GM23248 (cell line): Measurements from ENCODE around the gene DLG2. TPM values are rescaled to one million over a fixed set of nuclear protein-coding genes. Genes with fewer than 3 reads are reported as not detected.

Experiments
- DNase-seq: peaks from one replicate; pipeline ENCODE4 v3.0.0-alpha.2; 2015
- H2AFZ ChIP-seq: fragments of 200-600 bp; sonication (generic); 2 replicates; pipeline ENCODE4 v1.6.1; 2016; ENCODE audit warnings: antibody characterized with exemption
- H3F3A ChIP-seq: fragments of 200-600 bp; sonication (generic); 2 replicates; pipeline ENCODE4 v1.6.1; 2016; ENCODE audit warnings: mild to moderate bottlenecking, antibody characterized with exemption, mixed run types; ENCODE audit not compliant: insufficient read depth
- H3K27ac ChIP-seq: fragments of 200-600 bp; sonication (generic); 2 replicates; pipeline ENCODE4 v1.5.1; 2016; ENCODE audit warnings: mild to moderate bottlenecking
- H3K27me3 ChIP-seq: fragments of 200-600 bp; sonication (generic); replicated peaks from 2 replicates; pipeline ENCODE4 v1.6.1; 2016; ENCODE audit warnings: mild to moderate bottlenecking; ENCODE audit not compliant: insufficient read depth
- H3K36me3 ChIP-seq: fragments of 200-600 bp; sonication (generic); 2 replicates; pipeline ENCODE4 v1.6.1; 2016; ENCODE audit warnings: low read depth, mild to moderate bottlenecking
- H3K4me1 ChIP-seq: fragments of 200-600 bp; sonication (generic); 2 replicates; pipeline ENCODE4 v1.6.1; 2016; ENCODE audit warnings: mild to moderate bottlenecking; ENCODE audit not compliant: insufficient read depth
- H3K4me2 ChIP-seq: fragments of 200-600 bp; sonication (generic); one replicate; pipeline ENCODE4 v1.6.1; 2016; ENCODE audit warnings: mild to moderate bottlenecking; ENCODE audit not compliant: unreplicated experiment
- H3K4me3 ChIP-seq: fragments of 200-600 bp; sonication (generic); 2 replicates; pipeline ENCODE4 v1.5.1; 2016; ENCODE audit warnings: mild to moderate bottlenecking
- H3K79me2 ChIP-seq: fragments of 200-600 bp; sonication (generic); 2 replicates; pipeline ENCODE4 v1.6.1; 2016; ENCODE audit warnings: mild to moderate bottlenecking; ENCODE audit not compliant: insufficient read depth
- H3K9ac ChIP-seq: fragments of 200-600 bp; sonication (generic); 2 replicates; pipeline ENCODE4 v1.6.1; 2016; ENCODE audit warnings: mild to moderate bottlenecking
- H3K9me2 ChIP-seq: fragments of 200-600 bp; sonication (generic); 2 replicates; pipeline ENCODE4 v1.6.1; 2016; ENCODE audit warnings: mixed run types, mild to moderate bottlenecking, moderate library complexity; ENCODE audit not compliant: insufficient read depth
- H3K9me3 ChIP-seq: fragments of 200-600 bp; sonication (generic); one replicate; pipeline ENCODE4 v1.6.1; 2017; ENCODE audit warnings: low read depth
- H4K20me1 ChIP-seq: fragments of 200-600 bp; sonication (generic); 2 replicates; pipeline ENCODE4 v1.6.0; 2016; ENCODE audit not compliant: insufficient read depth
- EZH2 ChIP-seq: fragments of 200-600 bp; sonication (generic); IDR thresholded peaks from 2 replicates; pipeline ENCODE4 v1.6.1; 2018; ENCODE audit warnings: antibody characterized with exemption, mild to moderate bottlenecking; ENCODE audit not compliant: insufficient read depth, poor library complexity, severe bottlenecking
- EZH2phosphoT487 ChIP-seq: fragments of 200-600 bp; sonication (generic); IDR thresholded peaks from 2 replicates; pipeline ENCODE4 v1.6.1; 2018; ENCODE audit warnings: antibody characterized with exemption, moderate library complexity, mild to moderate bottlenecking, low read depth; ENCODE audit not compliant: insufficient read depth
- WGBS, 2 experiments: methylation state at CpG; one replicate each; pipeline ENCODE4 v1.1.6; 2015 to 2017; ENCODE audit warnings: low lambda C conversion rate in 2 of 2, low coverage in 1 of 2; ENCODE audit errors: missing lambda C conversion rate in 2 of 2; 5-methylcytosine and 5-hydroxymethylcytosine counted together
- in situ Hi-C: fragments of 300-500 bp; cut with MboI; formaldehyde crosslinking; loops from 2 replicates; pipeline ENCODE4 v1.15.0; 2020
- polyA plus RNA-seq: library from polyadenylated mRNA; unstranded; fragments of >200 nt; fragmentation: Nextera tagmentation; extraction: Ambion mirVana; gene quantifications from 2 replicates; pipeline ENCODE4 v1.2.1, GENCODE V29; 2016
- total RNA-seq: library from RNA; depleted of rRNA; stranded (reverse); fragments of >200 nt; shearing (Covaris generic); gene quantifications from 2 replicates; pipeline ENCODE4 v1.2.3, GENCODE V29; 2014

The DLG2 gene
- total and polyA plus RNA-seq, 2 experiments from 2014 or later: 1.1 to 1.7 TPM

DNA sequence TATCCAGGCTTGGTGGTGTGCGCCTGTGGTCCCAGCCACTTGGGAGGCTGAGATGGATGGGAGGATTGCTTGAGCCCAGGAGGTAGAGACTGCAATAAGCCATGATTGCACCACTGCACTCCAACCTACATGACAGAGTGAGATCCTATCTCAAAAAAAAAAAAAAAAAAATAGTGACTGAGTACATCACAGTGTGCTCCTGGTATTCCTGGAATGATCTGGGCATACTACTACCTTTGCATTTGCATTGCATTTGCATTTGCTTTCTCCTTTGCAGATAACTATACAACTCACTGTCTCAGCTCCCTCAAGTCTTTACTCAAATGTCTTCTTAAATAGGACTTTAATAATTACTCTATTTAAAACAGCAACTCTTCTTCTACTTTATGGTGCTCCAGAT, 51.8 kb downstream of the DLG2 start:
- Histone ChIP-seq H3K27me3 (no peaks in the 10 kb centered on the region), H3K4me2 (no peak overlapping the region), H3F3A (no peaks in the 10 kb centered on the region), H3K9me3 (no peaks in the 10 kb centered on the region), H3K27ac (no peak overlapping the region), H3K9ac (no peak overlapping the region), H3K36me3 (no peaks in the 10 kb centered on the region), H3K79me2 (no peaks in the 10 kb centered on the region), H3K9me2 (no peaks in the 10 kb centered on the region), H2AFZ (no peak overlapping the region), H4K20me1 (no peaks in the 10 kb centered on the region), H3K4me3 (no peak overlapping the region), H3K4me1 (no peaks in the 10 kb centered on the region)
- 76 to 88% methylated on average over 1 of the region's 1 CpG for WGBS, 2 experiments
- no peak for DNase-seq
- TF ChIP-seq EZH2 (no peak), EZH2phosphoT487 (no peak)
- in situ Hi-C loops: loop anchor here (25.0 kb wide), 1 partner anchor 788 kb away; no protein-coding TSS in a partner anchor

DNA sequence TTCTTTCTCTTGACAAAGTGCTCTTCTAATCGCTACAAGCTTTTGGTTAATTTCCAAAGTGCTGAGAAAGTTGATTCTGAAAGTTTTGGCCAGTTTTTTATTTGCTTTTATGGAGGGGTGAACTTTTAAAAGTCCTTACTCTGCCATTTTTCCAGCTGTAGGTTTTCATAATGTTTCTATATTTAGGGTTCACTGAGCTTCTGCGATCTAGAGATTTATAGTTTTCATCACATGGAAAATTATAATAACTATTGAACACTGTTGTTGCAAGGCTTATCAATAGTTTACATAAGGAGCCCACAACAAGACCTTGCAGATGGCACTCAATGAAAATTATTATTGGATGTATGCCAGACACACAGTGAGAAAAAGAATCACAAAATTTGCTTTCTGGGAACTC, 55.1 kb downstream of the DLG2 start:
- no peak for DNase-seq
- H3K9me3 ChIP-seq: no peaks in the 10 kb centered on the region
- no peak overlapping the region for H3K4me3 ChIP-seq
- no peak overlapping the region for H3K4me2 ChIP-seq
- H2AFZ ChIP-seq: no peak overlapping the region
- no peak overlapping the region for H3K9ac ChIP-seq
- no peaks in the 10 kb centered on the region for H3K27me3 ChIP-seq
- no peaks in the 10 kb centered on the region for H3F3A ChIP-seq
- H3K9me2 ChIP-seq: no peaks in the 10 kb centered on the region
- H3K79me2 ChIP-seq: no peaks in the 10 kb centered on the region
- no peaks in the 10 kb centered on the region for H4K20me1 ChIP-seq
- in situ Hi-C loops: no loop called here
- no peak overlapping the region for H3K27ac ChIP-seq
- H3K36me3 ChIP-seq: no peaks in the 10 kb centered on the region
- no peaks in the 10 kb centered on the region for H3K4me1 ChIP-seq
- WGBS, 2 experiments: 58 to 70% methylated on average over 2 of the region's 2 CpGs
- TF ChIP-seq EZH2: no peak
- no peak for TF ChIP-seq EZH2phosphoT487

DNA sequence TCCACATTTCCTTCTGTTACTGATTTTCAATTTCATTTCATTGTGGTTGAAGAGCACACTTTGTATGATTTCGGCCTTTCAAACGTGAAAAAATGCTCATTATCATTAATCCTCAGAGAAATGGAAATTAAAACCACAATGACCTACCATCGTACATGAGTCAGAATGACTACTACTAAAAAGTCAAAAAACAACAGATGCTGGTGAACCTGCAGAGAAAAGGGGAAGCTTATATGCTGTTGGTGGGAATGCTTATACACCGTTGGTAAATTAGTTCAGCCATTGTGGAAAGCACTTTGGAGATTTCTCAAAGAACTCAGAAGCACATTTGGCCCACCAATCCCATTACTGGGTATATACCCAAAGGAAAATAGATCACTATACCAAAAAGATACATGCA, 57.6 kb downstream of the DLG2 start:
- Histone ChIP-seq H3K9ac (no peak overlapping the region), H3K27me3 (no peaks in the 10 kb centered on the region), H3K9me2 (no peaks in the 10 kb centered on the region), H3K9me3 (no peaks in the 10 kb centered on the region), H3K4me1 (no peaks in the 10 kb centered on the region), H4K20me1 (no peaks in the 10 kb centered on the region), H3K27ac (no peak overlapping the region), H3K36me3 (no peaks in the 10 kb centered on the region), H3F3A (no peaks in the 10 kb centered on the region), H2AFZ (no peak overlapping the region), H3K79me2 (no peaks in the 10 kb centered on the region), H3K4me3 (no peak overlapping the region), H3K4me2 (no peak overlapping the region)
- TF ChIP-seq EZH2: no peak
- no peak for TF ChIP-seq EZH2phosphoT487
- in situ Hi-C loops: no loop called here
- DNase-seq: no peak
- WGBS, 2 experiments: 72 to 75% methylated on average over 4 of the region's 4 CpGs

DNA sequence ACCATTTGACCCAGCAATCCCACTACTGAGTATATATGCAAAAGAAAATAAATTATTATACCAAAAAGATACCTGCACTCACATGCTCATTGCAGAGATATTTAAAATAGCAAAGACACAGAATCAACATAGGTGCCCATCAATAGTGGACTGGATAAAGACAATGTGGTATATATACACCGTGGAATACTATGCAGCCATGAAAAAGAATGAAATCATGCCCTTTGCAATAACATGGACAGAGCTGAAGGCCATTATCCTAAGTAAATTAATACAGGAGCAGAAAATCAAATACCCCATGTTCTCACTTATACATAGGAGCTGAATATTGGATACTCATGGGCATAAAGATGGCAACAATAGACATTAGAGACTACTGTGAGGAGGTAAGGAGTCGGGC, 68.7 kb downstream of the DLG2 start:
- Histone ChIP-seq H4K20me1 (no peaks in the 10 kb centered on the region), H3K9me3 (no peaks in the 10 kb centered on the region), H3K4me3 (no peak overlapping the region), H3K4me1 (no peaks in the 10 kb centered on the region), H3K27me3 (no peaks in the 10 kb centered on the region), H3K36me3 (no peaks in the 10 kb centered on the region), H3F3A (no peaks in the 10 kb centered on the region), H3K79me2 (no peaks in the 10 kb centered on the region), H3K27ac (no peak overlapping the region), H3K9ac (no peak overlapping the region), H3K9me2 (no peaks in the 10 kb centered on the region), H3K4me2 (no peak overlapping the region), H2AFZ (no peak overlapping the region)
- TF ChIP-seq EZH2phosphoT487 (no peak), EZH2 (no peak)
- DNase-seq: no peak
- in situ Hi-C loops: no loop called here
- WGBS, 2 experiments: 29 to 47% methylated on average over 2 of the region's 2 CpGs

DNA sequence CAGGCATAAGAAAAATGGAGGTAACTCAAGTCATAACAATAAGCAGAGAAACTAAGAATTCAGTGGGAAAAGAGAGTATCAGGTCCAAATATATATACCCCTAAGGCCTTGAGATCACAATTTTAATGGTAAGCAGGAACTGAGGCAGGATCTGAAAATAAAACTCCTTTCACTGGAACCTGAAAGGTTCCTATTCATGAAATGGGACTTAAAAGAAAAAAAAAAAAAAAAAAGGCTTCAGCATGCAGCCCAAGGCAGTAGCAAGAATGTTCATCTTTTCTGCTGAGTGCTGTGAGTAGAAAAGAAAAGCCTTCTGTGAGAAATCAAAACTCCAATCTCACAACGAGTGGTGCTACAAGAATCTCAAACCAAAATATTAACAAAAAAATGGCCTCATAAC, 75.3 kb downstream of the DLG2 start:
- Histone ChIP-seq H3K9me3 (no peaks in the 10 kb centered on the region), H4K20me1 (no peaks in the 10 kb centered on the region), H3K9me2 (no peaks in the 10 kb centered on the region), H3F3A (no peaks in the 10 kb centered on the region), H3K27ac (no peak overlapping the region), H3K79me2 (no peaks in the 10 kb centered on the region), H3K4me1 (no peaks in the 10 kb centered on the region), H3K4me3 (no peak overlapping the region), H2AFZ (no peak overlapping the region), H3K27me3 (no peaks in the 10 kb centered on the region), H3K9ac (no peak overlapping the region), H3K36me3 (no peaks in the 10 kb centered on the region), H3K4me2 (no peak overlapping the region)
- in situ Hi-C loops: no loop called here
- TF ChIP-seq EZH2phosphoT487 (no peak), EZH2 (no peak)
- no peak for DNase-seq
- 68 to 79% methylated on average over 1 of the region's 1 CpG for WGBS, 2 experiments
